CD14-positive monocyte (primary cell): ENCODE data around the gene PDGFD. TPM values are rescaled to one million over a fixed set of nuclear protein-coding genes. Genes with fewer than 3 reads are reported as not detected.

Source experiments
- DNase-seq, 3 donors: peaks; one replicate each; pipeline ENCODE4 v3.0.0-alpha.2; 2011 to 2022
- H2AFZ ChIP-seq: 2 replicates; pipeline ENCODE4 v1.6.0; 2012; ENCODE audit warnings: mild to moderate bottlenecking, low read depth, low read length, inconsistent platforms; ENCODE audit not compliant: insufficient read depth, poor library complexity, severe bottlenecking
- H3K27ac ChIP-seq, 2 donors: 1 replicate in 1 of 2; 2 replicates in 1 of 2; pipeline ENCODE4 v1.5.1; 2012 to 2013; ENCODE audit warnings: low read length in 2 of 2, control low read depth in 1 of 2, inconsistent platforms in 1 of 2, low read depth in 1 of 2, mild to moderate bottlenecking in 1 of 2
- H3K27me3 ChIP-seq, 2 donors: one replicate each; pipeline versions ENCODE4 v1.6.0 to v1.6.1; 2011 to 2013; ENCODE audit warnings: low read length in 2 of 2; ENCODE audit not compliant: control insufficient read depth in 2 of 2, insufficient read depth in 2 of 2
- H3K36me3 ChIP-seq, 2 donors: replicated peaks in 1 of 2; 1 replicate in 1 of 2; 2 replicates in 1 of 2; pipeline versions ENCODE4 v1.5.1 to v1.6.1; 2012 to 2013; ENCODE audit warnings: low read length in 2 of 2, control low read depth in 1 of 2, inconsistent platforms in 1 of 2, mild to moderate bottlenecking in 1 of 2; ENCODE audit not compliant: insufficient read depth in 2 of 2, control insufficient read depth in 1 of 2
- H3K4me1 ChIP-seq, 2 donors: 1 replicate in 1 of 2; 2 replicates in 1 of 2; pipeline versions ENCODE4 v1.5.1 to v1.6.1; 2012 to 2013; ENCODE audit warnings: low read length in 2 of 2, control low read depth in 1 of 2, inconsistent platforms in 1 of 2, mild to moderate bottlenecking in 1 of 2, moderate library complexity in 1 of 2; ENCODE audit not compliant: insufficient read depth in 2 of 2, control insufficient read depth in 1 of 2
- H3K4me2 ChIP-seq: replicated peaks from 2 replicates; pipeline ENCODE3; 2012; ENCODE audit warnings: low read length, moderate library complexity, mild to moderate bottlenecking; ENCODE audit not compliant: poor library complexity, severe bottlenecking; ENCODE audit errors: extremely low read depth
- H3K4me3 ChIP-seq, 3 experiments: fragments of 200-600 bp in 1 of 3; sonication (generic) in 1 of 3; replicated peaks in 1 of 3; 1 replicate in 2 of 3; 2 replicates in 1 of 3; pipeline ENCODE4 v1.5.1; 2011 to 2013; ENCODE audit warnings: low read length in 3 of 3, mild to moderate bottlenecking in 3 of 3, control low read depth in 2 of 3, low read depth in 2 of 3, inconsistent platforms in 1 of 3, moderate library complexity in 1 of 3
- H3K79me2 ChIP-seq: 2 replicates; pipeline ENCODE4 v1.6.0; 2012; ENCODE audit warnings: mild to moderate bottlenecking, control low read depth, inconsistent platforms, low read length, moderate library complexity; ENCODE audit not compliant: insufficient read depth
- H3K9ac ChIP-seq: 2 replicates; pipeline ENCODE4 v1.6.0; 2017; ENCODE audit warnings: low read length, mild to moderate bottlenecking; ENCODE audit not compliant: insufficient read depth, poor library complexity, severe bottlenecking
- H3K9me3 ChIP-seq, 2 donors: replicated peaks in 1 of 2; 1 replicate in 1 of 2; 2 replicates in 1 of 2; pipeline versions ENCODE4 v1.5.1 to v1.6.1; 2012 to 2013; ENCODE audit warnings: low read length in 2 of 2, control low read depth in 1 of 2; ENCODE audit not compliant: control insufficient read depth in 1 of 2, insufficient read depth in 1 of 2
- H4K20me1 ChIP-seq: 2 replicates; pipeline ENCODE4 v1.6.0; 2012; ENCODE audit warnings: mild to moderate bottlenecking, low read length, control low read depth, moderate library complexity; ENCODE audit not compliant: insufficient read depth
- H3K27ac Mint-ChIP-seq, 7 donors: one replicate each; pipeline ENCODE4 v1.8.0; 2020; ENCODE audit warnings: mild to moderate bottlenecking in 7 of 7, mixed read lengths in 7 of 7, moderate library complexity in 6 of 7, inconsistent platforms in 2 of 7
- H3K27me3 Mint-ChIP-seq, 3 donors: one replicate each; pipeline ENCODE4 v1.8.0; 2021 to 2022; ENCODE audit warnings: low read depth in 3 of 3, mild to moderate bottlenecking in 3 of 3, mixed read lengths in 3 of 3, moderate library complexity in 3 of 3, inconsistent platforms in 1 of 3
- H3K36me3 Mint-ChIP-seq, 2 donors: one replicate each; pipeline ENCODE4 v1.8.0; 2020; ENCODE audit warnings: mixed read lengths in 2 of 2, inconsistent platforms in 1 of 2, mild to moderate bottlenecking in 1 of 2
- H3K4me1 Mint-ChIP-seq: one replicate; pipeline ENCODE4 v1.8.0; 2020; ENCODE audit warnings: mild to moderate bottlenecking, mixed read lengths
- H3K4me3 Mint-ChIP-seq, 2 donors: one replicate each; pipeline ENCODE4 v1.8.0; 2020; ENCODE audit warnings: mild to moderate bottlenecking in 2 of 2, mixed read lengths in 2 of 2, moderate library complexity in 1 of 2
- H3K9me3 Mint-ChIP-seq, 7 donors: one replicate each; pipeline ENCODE4 v1.8.0; 2020 to 2022; ENCODE audit warnings: mixed read lengths in 7 of 7, mild to moderate bottlenecking in 6 of 7, moderate library complexity in 6 of 7, inconsistent platforms in 2 of 7
- CTCF ChIP-seq: fragments of 200-600 bp; IDR thresholded peaks from one replicate; pipeline ENCODE4 v1.8.0; 2022; ENCODE audit warnings: antibody characterized with exemption, mild to moderate bottlenecking
- intact Hi-C, 2 donors: fragments of 100-400 bp; cut with micrococcal nuclease; formaldehyde crosslinking; loops; one replicate each; pipeline versions ENCODE4 v1.15.0 to v1.15.1; 2023
- polyA plus RNA-seq, 3 donors: library from polyadenylated mRNA; depleted of rRNA in 1 of 3; unstranded in 2 of 3; stranded (reverse) in 1 of 3; fragments of 300-500 nt in 2 of 3; fragments of >200 nt in 1 of 3; fragmentation: Illumina TruSeq in 2 of 3; gene quantifications; 1 replicate in 2 of 3; 2 replicates in 1 of 3; pipeline ENCODE4 v1.2.3, GENCODE V29; 2012 to 2021

The PDGFD gene
- polyA plus RNA-seq, 3 donors = 0.05 to 0.15 TPM; not detected in 1

GRCh38 chr11:104205838-104206237, 41.9 kb upstream of the PDGFD start:
- no peak overlapping the region for H3K27ac Mint-ChIP-seq
- Histone ChIP-seq H3K4me1 (no peaks in the 10 kb centered on the region), H3K27me3 (no peaks in the 10 kb centered on the region), H3K9ac (no peak overlapping the region), H3K27ac (no peak overlapping the region), H3K79me2 (no peaks in the 10 kb centered on the region), H2AFZ (no peak overlapping the region), H3K4me2 (no peak overlapping the region), H4K20me1 (no peaks in the 10 kb centered on the region), H3K9me3 (no peaks in the 10 kb centered on the region), H3K36me3 (no peaks in the 10 kb centered on the region), H3K4me3 (no peak overlapping the region)
- H3K9me3 Mint-ChIP-seq = peaks cover 0 to 7% (median 2%) of the 10 kb centered on the region in 7 donors
- TF ChIP-seq CTCF = no peak
- no peaks in the 10 kb centered on the region for H3K4me1 Mint-ChIP-seq
- H3K4me3 Mint-ChIP-seq = no peak overlapping the region
- intact Hi-C loops = no loop called here
- H3K36me3 Mint-ChIP-seq = no peaks in the 10 kb centered on the region
- no peak for DNase-seq
- H3K27me3 Mint-ChIP-seq = peaks cover 2 to 3% (median 3%) of the 10 kb centered on the region in 3 donors

GRCh38 chr11:104200688-104201087, 36.7 kb upstream of the PDGFD start:
- TF ChIP-seq CTCF = no peak
- no peak overlapping the region for H3K9ac ChIP-seq
- H3K4me3 ChIP-seq = no peak overlapping the region
- Mint-ChIP-seq H3K27me3 (peaks cover 0 to 2% (median under 1%) of the 10 kb centered on the region in 3 donors), H3K27ac (no peak overlapping the region), H3K4me1 (peaks cover 5% of the 10 kb centered on the region), H3K36me3 (no peaks in the 10 kb centered on the region), H3K4me3 (no peak overlapping the region), H3K9me3 (peaks cover 0 to 2% (median 0%) of the 10 kb centered on the region in 7 donors)
- H4K20me1 ChIP-seq = no peaks in the 10 kb centered on the region
- H3K36me3 ChIP-seq = no peaks in the 10 kb centered on the region
- H3K79me2 ChIP-seq = no peaks in the 10 kb centered on the region
- peaks cover 7 to 8% of the 10 kb centered on the region in 2 donors for H3K4me1 ChIP-seq
- H3K27ac ChIP-seq = no peak overlapping the region
- no peaks in the 10 kb centered on the region for H3K9me3 ChIP-seq
- no peak for DNase-seq
- H3K27me3 ChIP-seq = no peaks in the 10 kb centered on the region
- no peak overlapping the region for H3K4me2 ChIP-seq
- intact Hi-C loops = no loop called here
- no peak overlapping the region for H2AFZ ChIP-seq
